PC-3 (cell line): Measurements from ENCODE around the gene CYP2F1. TPM values are rescaled to one million over a fixed set of nuclear protein-coding genes. Genes with fewer than 3 reads are reported as not detected.
A peak's percentile ranks its signal among the peaks of the same experiment; 100 is the strongest.

Source experiments
- ATAC-seq: fragments of 200-7000 bp; cut with Tn5 transposase; 2 replicates; pipeline ENCODE4 v1.9.1; 2020; ENCODE audit warnings: mild to moderate bottlenecking, moderate library complexity
- BruUV-seq: library from RNA; stranded (reverse); fragments of 400-500 nt; replicated peaks from 2 replicates; lab custom pipeline; 2021; lab: Mats Ljungman, UMichigan
- CTCF ChIA-PET: fragments of 300-600 bp; sonication (Branson Sonifier 250); formaldehyde crosslinking; loops from one replicate; lab custom pipeline; 2022; ENCODE audit warnings: antibody characterized with exemption; lab: Charles Lee
- POLR2A ChIA-PET: fragments of 300-600 bp; sonication (Branson Sonifier 250); formaldehyde crosslinking; loops from one replicate; lab custom pipeline; 2022; ENCODE audit warnings: antibody characterized with exemption; ENCODE audit not compliant: unreplicated experiment; lab: Charles Lee
- DNase-seq: peaks from one replicate; pipeline ENCODE4 v3.0.0-alpha.2; 2015
- H2AFZ ChIP-seq: fragments of 300-600 bp; sonication (generic); 2 replicates; pipeline ENCODE4 v1.6.0; 2016; ENCODE audit warnings: antibody characterized with exemption, low read length
- H3F3A ChIP-seq: fragments of 300-600 bp; sonication (generic); one replicate; pipeline ENCODE4 v1.6.0; 2017; ENCODE audit warnings: antibody characterized with exemption, low read length, control low read depth, mild to moderate bottlenecking; ENCODE audit not compliant: unreplicated experiment
- H3K27ac ChIP-seq: fragments of 300-600 bp; sonication (generic); 2 replicates; pipeline ENCODE4 v1.5.1; 2016; ENCODE audit warnings: mild to moderate bottlenecking, low read length
- H3K27me3 ChIP-seq: fragments of 300-600 bp; sonication (generic); 2 replicates; pipeline ENCODE4 v1.6.1; 2016; ENCODE audit warnings: low read length, mixed read lengths
- H3K36me3 ChIP-seq: fragments of 300-600 bp; sonication (generic); 2 replicates; pipeline ENCODE4 v1.6.1; 2016; ENCODE audit warnings: low read depth, mixed run types, low read length, mixed read lengths
- H3K4me1 ChIP-seq: fragments of 300-600 bp; sonication (generic); 2 replicates; pipeline ENCODE4 v1.5.1; 2016; ENCODE audit warnings: low read length; ENCODE audit not compliant: insufficient read depth
- H3K4me2 ChIP-seq: fragments of 300-600 bp; sonication (generic); 2 replicates; pipeline ENCODE4 v1.6.0; 2016; ENCODE audit warnings: low read length
- H3K4me3 ChIP-seq: fragments of 300-600 bp; sonication (generic); 2 replicates; pipeline ENCODE4 v1.5.1; 2016; ENCODE audit warnings: mild to moderate bottlenecking, low read length, mixed read lengths
- H3K79me2 ChIP-seq: fragments of 300-600 bp; sonication (generic); 2 replicates; pipeline ENCODE4 v1.6.1; 2017; ENCODE audit warnings: low read length, mixed read lengths
- H3K9ac ChIP-seq: fragments of 300-600 bp; sonication (generic); 2 replicates; pipeline ENCODE4 v1.6.0; 2016; ENCODE audit warnings: mild to moderate bottlenecking, low read length
- H3K9me2 ChIP-seq: fragments of 300-600 bp; sonication (generic); replicated peaks from 2 replicates; pipeline ENCODE4 v1.6.1; 2016; ENCODE audit warnings: mixed run types, low read length, mixed read lengths
- H3K9me3 ChIP-seq: fragments of 300-600 bp; sonication (generic); 2 replicates; pipeline ENCODE4 v1.6.1; 2016; ENCODE audit warnings: low read length, mixed read lengths
- H4K20me1 ChIP-seq: fragments of 300-600 bp; sonication (generic); 2 replicates; pipeline ENCODE4 v1.6.1; 2016; ENCODE audit warnings: low read length, mixed read lengths
- CTCF ChIP-seq: fragments of 300-600 bp; sonication (generic); conservative IDR thresholded peaks from 2 replicates; pipeline ENCODE4 v1.5.1; 2017; ENCODE audit warnings: antibody characterized with exemption, low read depth, mild to moderate bottlenecking, low read length
- EZH2 ChIP-seq: fragments of 300-600 bp; sonication (generic); IDR thresholded peaks from one replicate; pipeline ENCODE4 v1.6.1; 2017; ENCODE audit warnings: antibody characterized with exemption, mild to moderate bottlenecking, low read length; ENCODE audit not compliant: unreplicated experiment
- EZH2phosphoT487 ChIP-seq: fragments of 300-600 bp; sonication (generic); IDR thresholded peaks from 2 replicates; pipeline ENCODE4 v1.6.1; 2018; ENCODE audit warnings: mild to moderate bottlenecking, antibody characterized with exemption, low read length, borderline replicate concordance
- intact Hi-C: fragments of 100-400 bp; cut with micrococcal nuclease; formaldehyde crosslinking; loops from 2 replicates; pipeline ENCODE4 v1.9.0; 2023
- total RNA-seq: library from RNA; depleted of rRNA; stranded (reverse); fragments of >200 nt; gene quantifications from 2 replicates; pipeline ENCODE4 v1.2.3, GENCODE V29; 2014

CYP2F1 gene
- total RNA-seq, 1 experiment from 2014 or later: not detected

- no peaks in the 10 kb centered on the region for H3K27me3 ChIP-seq
- no peaks in the 10 kb centered on the region for H3F3A ChIP-seq
- ATAC-seq (no peak), DNase-seq (no peak)
- BruUV-seq: no TSS peak
- no peak overlapping the region for H3K4me3 ChIP-seq
- H3K4me2 ChIP-seq: no peak overlapping the region
- no peaks in the 10 kb centered on the region for H3K9me3 ChIP-seq
- no peak overlapping the region for H2AFZ ChIP-seq
- TF ChIP-seq EZH2phosphoT487 (no peak), CTCF (no peak), EZH2 (no peak)
- H3K4me1 ChIP-seq: no peaks in the 10 kb centered on the region
- ChIA-PET POLR2A (no interaction called here), CTCF (no interaction called here)
- H3K36me3 ChIP-seq: no peaks in the 10 kb centered on the region
- no peak overlapping the region for H3K27ac ChIP-seq
- no peaks in the 10 kb centered on the region for H3K79me2 ChIP-seq
- H4K20me1 ChIP-seq: no peaks in the 10 kb centered on the region
- no peaks in the 10 kb centered on the region for H3K9me2 ChIP-seq
- no peak overlapping the region for H3K9ac ChIP-seq
- intact Hi-C loops: no loop called here
These were observed 22.6 kb downstream of the CYP2F1 start for GRCh38 chr19:41136636-41137455.

DNA sequence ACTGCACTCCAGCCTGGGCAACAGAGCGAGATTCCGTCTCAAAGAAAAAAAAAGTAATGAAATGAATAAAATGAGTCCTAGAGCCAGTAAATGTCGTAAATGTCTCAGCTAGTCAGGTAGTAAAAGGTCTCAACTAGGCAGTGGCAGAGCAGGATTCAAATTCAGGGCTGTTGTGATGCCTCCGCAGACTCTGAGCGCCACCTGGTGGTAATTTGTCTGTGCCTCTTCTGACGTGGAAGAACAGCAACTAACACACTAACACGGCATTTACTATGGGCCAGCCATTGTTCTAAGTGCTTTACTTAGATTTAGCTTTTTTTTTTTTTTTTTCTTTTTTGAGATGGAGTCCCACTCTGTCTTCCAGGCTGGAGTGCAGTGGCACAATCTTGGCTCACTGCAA, 30.2 kb downstream of the CYP2F1 start:
- POLR2A ChIA-PET: interaction anchor here (0.7 kb wide), 1 partner anchor 345 kb away, joined by 4 read pairs; no protein-coding TSS in a partner anchor
- no TSS peak for BruUV-seq

More for the DNA sequence above, 30.2 kb downstream of the CYP2F1 start:
- peak; percentile 85 for DNase-seq
- intact Hi-C loops: loop anchor here (2.0 kb wide), 1 partner anchor 170 kb away; no protein-coding TSS in a partner anchor
- CTCF ChIA-PET: interaction anchor here (0.7 kb wide), 2 partner anchors 17 to 325 kb away, joined by 4 to 7 read pairs; no protein-coding TSS in a partner anchor
- TF ChIP-seq EZH2 (no peak), CTCF (peak; percentile 76)
- Histone ChIP-seq H3K4me2 (no peak overlapping the region), H3K4me3 (no peak overlapping the region), H3K27ac (no peak overlapping the region), H3K36me3 (no peaks in the 10 kb centered on the region), H3K79me2 (no peaks in the 10 kb centered on the region), H3K27me3 (no peaks in the 10 kb centered on the region), H3K9me3 (no peaks in the 10 kb centered on the region), H3K9ac (no peak overlapping the region), H3K4me1 (no peaks in the 10 kb centered on the region), H3K9me2 (no peaks in the 10 kb centered on the region), H2AFZ (no peak overlapping the region), H4K20me1 (no peaks in the 10 kb centered on the region), H3F3A (no peaks in the 10 kb centered on the region)
- peak; percentile 64 for ATAC-seq
